WTC11 (cell line): ENCODE results near the gene DDB1. TPM values are rescaled to one million over a fixed set of nuclear protein-coding genes. Genes with fewer than 3 reads are reported as not detected.

Experiments
- ATF2 ChIP-seq: sonication (generic); formaldehyde crosslinking; IDR thresholded peaks from 2 replicates; pipeline ENCODE4 v1.8.1; 2022; ENCODE audit warnings: low read depth, missing genetic modification reagents, borderline replicate concordance
- ATF3 ChIP-seq: sonication (generic); formaldehyde crosslinking; conservative IDR thresholded peaks from 2 replicates; pipeline ENCODE4 v1.8.1; 2022; ENCODE audit warnings: mild to moderate bottlenecking, missing genetic modification reagents
- ATF6 ChIP-seq: sonication (generic); formaldehyde crosslinking; IDR thresholded peaks from 2 replicates; pipeline ENCODE4 v1.8.1; 2023; ENCODE audit warnings: mild to moderate bottlenecking, missing genetic modification reagents
- CTCF ChIP-seq: fragments of 200-600 bp; IDR thresholded peaks from 2 replicates; pipeline ENCODE4 v1.8.0; 2022; ENCODE audit warnings: antibody characterized with exemption
- E2F1 ChIP-seq: sonication (generic); formaldehyde crosslinking; IDR thresholded peaks from 2 replicates; pipeline ENCODE4 v1.8.0; 2022; ENCODE audit warnings: mild to moderate bottlenecking, missing genetic modification reagents
- ERG ChIP-seq: fragments of 250-450 bp; sonication (Bioruptor Pico); IDR thresholded peaks from 2 replicates; pipeline ENCODE4 v1.8.0; 2021; ENCODE audit warnings: mild to moderate bottlenecking
- KAT7 ChIP-seq: sonication (generic); formaldehyde crosslinking; IDR thresholded peaks from 2 replicates; pipeline ENCODE4 v1.8.1; 2023; ENCODE audit warnings: missing genetic modification reagents, mild to moderate bottlenecking, borderline replicate concordance
- MAX ChIP-seq: sonication (generic); formaldehyde crosslinking; IDR thresholded peaks from 2 replicates; pipeline ENCODE4 v1.8.0; 2022; ENCODE audit warnings: mild to moderate bottlenecking, missing genetic modification reagents
- MLX ChIP-seq: sonication (generic); formaldehyde crosslinking; IDR thresholded peaks from 2 replicates; pipeline ENCODE4 v1.8.1; 2023; ENCODE audit warnings: mild to moderate bottlenecking, missing genetic modification reagents, moderate library complexity
- MYBL2 ChIP-seq: sonication (generic); formaldehyde crosslinking; IDR thresholded peaks from 2 replicates; pipeline ENCODE4 v1.8.1; 2023; ENCODE audit warnings: mild to moderate bottlenecking, moderate library complexity, missing genetic modification reagents
- NFYB ChIP-seq: sonication (generic); formaldehyde crosslinking; conservative IDR thresholded peaks from 2 replicates; pipeline ENCODE4 v1.8.0; 2022; ENCODE audit warnings: low read depth, missing genetic modification reagents
- RELA ChIP-seq: sonication (generic); formaldehyde crosslinking; IDR thresholded peaks from 2 replicates; pipeline ENCODE4 v1.8.1; 2022; ENCODE audit warnings: missing genetic modification reagents, mild to moderate bottlenecking, borderline replicate concordance
- TEAD4 ChIP-seq: sonication (generic); formaldehyde crosslinking; IDR thresholded peaks from 2 replicates; pipeline ENCODE4 v1.8.0; 2022; ENCODE audit warnings: mild to moderate bottlenecking, missing genetic modification reagents
- TP53 ChIP-seq: sonication (generic); formaldehyde crosslinking; IDR thresholded peaks from 2 replicates; pipeline ENCODE4 v1.8.1; 2023; ENCODE audit warnings: mild to moderate bottlenecking, missing genetic modification reagents
- ZBTB43 ChIP-seq: sonication (generic); formaldehyde crosslinking; IDR thresholded peaks from 2 replicates; pipeline ENCODE4 v1.8.1; 2023; ENCODE audit warnings: mild to moderate bottlenecking, missing genetic modification reagents
- ZNF512 ChIP-seq: sonication (generic); formaldehyde crosslinking; IDR thresholded peaks from 2 replicates; pipeline ENCODE4 v1.8.1; 2022; ENCODE audit warnings: missing genetic modification reagents, borderline replicate concordance
- ZNF532 ChIP-seq: fragments of 250-450 bp; sonication (Bioruptor Pico); IDR thresholded peaks from 2 replicates; pipeline ENCODE4 v1.9.0; 2021; ENCODE audit warnings: mild to moderate bottlenecking, borderline replicate concordance
- total RNA-seq: library from RNA; stranded (reverse); gene quantifications from 3 replicates; pipeline ENCODE4 v1.2.3, GENCODE V29; 2021

Gene DDB1
- total RNA-seq, 1 experiment from 2014 or later = 316 TPM

GRCh38 chr11:61294717-61295595 lies 37.9 kb downstream of the DDB1 start, which contains the start of gene VWCE (continued):
- no peak for TF ChIP-seq ERG (CRISPR knock-in tag)
- 0 out of 2 replicates have a peak, but pooled peaks have one; percentile 21 for TF ChIP-seq TP53
- no peak for TF ChIP-seq NFYB
- TF ChIP-seq ZBTB43 (CRISPR knock-in tag) = 0 out of 2 replicates have a peak, but pooled peaks have one; percentile 31
- no peak for TF ChIP-seq TEAD4
- no peak for TF ChIP-seq ZNF532
- TF ChIP-seq MYBL2 (CRISPR knock-in tag) = no peak; the same call in 1 of the 2 replicates
- peak; percentile 74; the same call in 1 of the 2 replicates for TF ChIP-seq MAX (CRISPR knock-in tag)
- no peak for TF ChIP-seq ZNF512 (CRISPR knock-in tag)
- TF ChIP-seq ATF6 (CRISPR knock-in tag) = no peak
- 0 out of 2 replicates have a peak, but pooled peaks have one; percentile 71 for TF ChIP-seq KAT7 (CRISPR knock-in tag)
- no peak for TF ChIP-seq MLX
- TF ChIP-seq ATF2 (CRISPR knock-in tag) = no peak
- 0 out of 2 replicates have a peak, but pooled peaks have one; percentile 15 for TF ChIP-seq E2F1 (CRISPR knock-in tag)
- TF ChIP-seq ATF3 (CRISPR knock-in tag) = no peak
- TF ChIP-seq CTCF = no peak
- 0 out of 2 replicates have a peak, but pooled peaks have one; percentile 10 for TF ChIP-seq RELA (CRISPR knock-in tag)
